ENCODE data around the gene TH. TPM values are rescaled to one million over a fixed set of nuclear protein-coding genes. Genes with fewer than 3 reads are reported as not detected.

The TH gene
- total and polyA plus RNA-seq, 2 of the 8 experiments (the other 6 are each of a cell fraction or from before 2014, with no cell fraction given), result 0.09 TPM; not detected in 1

GRCh38 chr11:2166091-2166851, 5.3 kb downstream of the TH start:
- H4K20me1 ChIP-seq (replicated peaks in 1 of 2; ENCODE audit: control insufficient read depth in 1 of 2, insufficient read depth in 2 of 2, low read length in 2 of 2), result no peaks in the 10 kb centered on the region
- peak overlapping the region; percentile 85 for H4K91ac ChIP-seq (replicated peaks; ENCODE audit: insufficient read length, low read length)
- H3K4ac ChIP-seq (replicated peaks; ENCODE audit: insufficient read length, low read depth, low read length), result no peak overlapping the region
- H3K27ac ChIP-seq (ENCODE audit: low read depth, low read length), result no peak overlapping the region
- H4K8ac ChIP-seq (ENCODE audit: extremely low read depth, insufficient read depth, low read length), result peak overlapping the region; percentile 95
- H3K23me2 ChIP-seq (ENCODE audit: low read depth, low read length), result no peaks in the 10 kb centered on the region
- no peak overlapping the region for H2BK5ac ChIP-seq (ENCODE audit: low read depth, low read length)
- H3K27me3 ChIP-seq (replicated peaks in 1 of 4; ENCODE audit: control insufficient read depth in 3 of 4, extremely low read depth in 1 of 4, insufficient read depth in 3 of 4, low read length in 3 of 4), result peaks cover 0 to 14% (median 0%) of the 10 kb centered on the region in 4 experiments; a peak in 3 of 7 replicates
- H3K4me2 ChIP-seq (ENCODE audit: insufficient read depth in 1 of 2, low read depth in 2 of 2, low read length in 2 of 2), result peak overlapping the region in 1 of 2 experiments; percentile 52; a peak in 1 of 4 replicates
- peak overlapping the region in 1 of 4 experiments; percentile 35; a peak in 1 of 8 replicates for H3K4me3 ChIP-seq (ENCODE audit: extremely low read depth in 1 of 4, insufficient read depth in 2 of 4, low read depth in 3 of 4, low read length in 4 of 4)
- no peak overlapping the region for H4K5ac ChIP-seq (ENCODE audit: insufficient read length, low read depth, low read length)
- H2BK15ac ChIP-seq (ENCODE audit: low read length), result no peak overlapping the region
- POLR2A ChIA-PET (ENCODE audit: partially characterized antibody), result interaction anchor here (1.4 kb wide), 1 partner anchor 138 kb away, joined by 3 read pairs; no protein-coding TSS in a partner anchor
- DNase-seq (ENCODE audit: low read depth in 1 of 2, low spot score in 2 of 2) (peak in 1 of 2 experiments; percentile 90), FAIRE-seq (no peak)
- H3K14ac ChIP-seq (ENCODE audit: insufficient read length), result no peak overlapping the region
- no peak overlapping the region for H3K56ac ChIP-seq (replicated peaks; ENCODE audit: insufficient read length, low read depth, low read length)
- H2AK5ac ChIP-seq (ENCODE audit: low read depth, low read length), result no peak overlapping the region
- 49% methylated on average over 29 of the region's 70 CpGs; no CpG with 5 or more reads in 1 of the 2 experiments for whole genome bisulfite sequencing, 2 experiments (ENCODE audit: extremely low coverage in 1 of 2, insufficient coverage in 1 of 2, insufficient read length in 1 of 2, insufficient replicate concordance in 2 of 2, low coverage in 1 of 2, low lambda C conversion rate in 2 of 2, missing lambda C conversion rate in 1 of 2)
- peak overlapping the region; percentile 60; the same call in 1 of the 2 replicates for H3K18ac ChIP-seq (ENCODE audit: extremely low read depth, low read length)
- no peak overlapping the region for H2BK20ac ChIP-seq (ENCODE audit: low read length)
- peaks cover 0 to 6% (median 1%) of the 10 kb centered on the region in 4 experiments; a peak in 2 of 7 replicates for H3K4me1 ChIP-seq (replicated peaks in 1 of 4; ENCODE audit: control insufficient read depth in 3 of 4, insufficient read depth in 4 of 4, low read length in 3 of 4)
- no peaks in the 10 kb centered on the region for H3K79me1 ChIP-seq (ENCODE audit: low read depth, low read length)
- CTCF ChIA-PET (ENCODE audit: partially characterized antibody), result interaction anchor here (0.5 to 20.6 kb wide), 23 partner anchors 12 to 638 kb away, joined by 3 to 244 read pairs (median 4); partner anchors contain the start of genes C11orf21, INS and TSPAN32
- no peaks in the 10 kb centered on the region for H3K9me3 ChIP-seq (ENCODE audit: insufficient read depth in 2 of 2, low read depth in 1 of 2, low read length in 1 of 2)
- no peak overlapping the region for H2BK12ac ChIP-seq (ENCODE audit: low read depth, low read length)
- no peaks in the 10 kb centered on the region; a peak in 1 of 8 replicates for H3K36me3 ChIP-seq (ENCODE audit: control insufficient read depth in 2 of 4, insufficient read depth in 4 of 4, low read length in 3 of 4)
- no peak overlapping the region for H2AFZ ChIP-seq (ENCODE audit: low read length)
- H3K79me2 ChIP-seq (ENCODE audit: control insufficient read depth in 1 of 2, insufficient read depth in 2 of 2, low read length in 2 of 2), result no peaks in the 10 kb centered on the region
- H2BK120ac ChIP-seq (replicated peaks; ENCODE audit: low read depth, low read length), result no peak overlapping the region
- H3K23ac ChIP-seq (ENCODE audit: insufficient read length), result no peak overlapping the region
- H3K9ac ChIP-seq (replicated peaks in 1 of 4; ENCODE audit: extremely low read depth in 1 of 4, low read depth in 3 of 4, low read length in 3 of 4), result no peak overlapping the region
- TF ChIP-seq USF2 (IDR thresholded peaks at IDR 0.05; ENCODE audit: low read length) (0 out of 2 replicates have a peak, but pooled peaks have one; percentile 10), EZH2 (IDR thresholded peaks at IDR 0.05; ENCODE audit: low read depth, low read length, severe bottlenecking) (no peak), KDM1A (IDR thresholded peaks at IDR 0.05; ENCODE audit: borderline replicate concordance, low read length) (no peak), MAX (IDR thresholded peaks at IDR 0.05) (peak; percentile 96), JUND (IDR thresholded peaks at IDR 0.05; ENCODE audit: low read length) (no peak), RFX5 (IDR thresholded peaks at IDR 0.05; ENCODE audit: borderline replicate concordance, low read depth, low read length) (no peak), SIN3A (conservative IDR thresholded peaks at IDR 0.05 in 1 of 2, IDR thresholded peaks at IDR 0.05 in 1 of 2; ENCODE audit: low read depth in 1 of 2, low read length in 2 of 2) (no peak), CEBPB (IDR thresholded peaks at IDR 0.05; ENCODE audit: low read depth, low read length) (no peak), RNF2 (IDR thresholded peaks at IDR 0.05; ENCODE audit: borderline replicate concordance, low read depth, low read length, missing control alignments, poor library complexity, severe bottlenecking) (peak; percentile 52)
